ENCODE data around the gene PKHD1. TPM values are rescaled to one million over a fixed set of nuclear protein-coding genes. Genes with fewer than 3 reads are reported as not detected.

Gene PKHD1
- total RNA-seq, 1 experiment from 2014 or later, result not detected

GRCh38 chr6:51725155-51725554 is 362.3 kb downstream of the PKHD1 start:
- ChIA-PET POLR2A (no interaction called here), CTCF (interaction anchor here (1.2 kb wide), 1 partner anchor 29 kb away, joined by 3 read pairs; no protein-coding TSS in a partner anchor)
- H3K9me3 Mint-ChIP-seq (ENCODE audit: unreplicated experiment), result no peaks in the 10 kb centered on the region
- no peak overlapping the region for H3K27ac Mint-ChIP-seq (ENCODE audit: low read depth, unreplicated experiment)
- intact Hi-C loops (cut with micrococcal nuclease), result no loop called here
- no peak overlapping the region for H3K4me3 Mint-ChIP-seq (ENCODE audit: unreplicated experiment)
- no peaks in the 10 kb centered on the region for H3K27me3 Mint-ChIP-seq (ENCODE audit: insufficient read depth, unreplicated experiment)
- no peaks in the 10 kb centered on the region for H3K36me3 Mint-ChIP-seq (ENCODE audit: insufficient read depth, unreplicated experiment)
- no peak for DNase-seq (ENCODE audit: unreplicated experiment)
- H3K4me1 Mint-ChIP-seq (ENCODE audit: insufficient read depth, unreplicated experiment), result no peaks in the 10 kb centered on the region
- BruUV-seq (replicated peaks), result no TSS peak
- TF ChIP-seq CTCF (IDR thresholded peaks at IDR 0.05; ENCODE audit: unreplicated experiment), result no peak

- Mint-ChIP-seq H3K27ac (ENCODE audit: low read depth, unreplicated experiment) (no peak overlapping the region), H3K4me3 (ENCODE audit: unreplicated experiment) (no peak overlapping the region), H3K4me1 (ENCODE audit: insufficient read depth, unreplicated experiment) (no peaks in the 10 kb centered on the region), H3K27me3 (ENCODE audit: insufficient read depth, unreplicated experiment) (no peaks in the 10 kb centered on the region), H3K36me3 (ENCODE audit: insufficient read depth, unreplicated experiment) (no peaks in the 10 kb centered on the region), H3K9me3 (ENCODE audit: unreplicated experiment) (no peaks in the 10 kb centered on the region)
- DNase-seq (ENCODE audit: unreplicated experiment), result no peak
- POLR2A ChIA-PET, result no interaction called here
- CTCF ChIA-PET, result no interaction called here
- TF ChIP-seq CTCF (IDR thresholded peaks at IDR 0.05; ENCODE audit: unreplicated experiment), result no peak
- intact Hi-C loops (cut with micrococcal nuclease), result no loop called here
- BruUV-seq (replicated peaks), result no TSS peak
Measured at GRCh38 chr6:51720327-51720726, 367.1 kb downstream of the PKHD1 start.

DNA sequence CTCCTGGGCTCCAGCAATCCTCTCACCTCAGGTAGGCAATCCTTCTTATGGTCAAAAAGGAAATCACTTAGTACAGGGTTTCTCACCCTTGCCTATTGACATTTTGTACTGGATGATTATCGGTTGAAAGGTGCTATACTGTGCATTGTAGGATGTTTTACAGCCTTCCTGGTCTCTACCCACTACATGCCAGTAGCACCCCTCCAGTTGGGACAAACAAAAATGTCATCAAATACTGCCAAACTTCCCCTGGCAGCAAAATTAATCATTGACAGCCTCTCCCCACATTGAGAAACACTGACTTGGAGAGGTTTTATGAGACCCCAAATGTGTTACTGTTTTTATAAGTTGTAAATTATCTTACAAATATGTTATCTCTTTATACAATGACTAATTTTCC is 368.1 kb downstream of the PKHD1 start:
- CTCF ChIA-PET, result no interaction called here
- no peak for DNase-seq (ENCODE audit: unreplicated experiment)
- H3K4me3 Mint-ChIP-seq (ENCODE audit: unreplicated experiment), result no peak overlapping the region
- H3K36me3 Mint-ChIP-seq (ENCODE audit: insufficient read depth, unreplicated experiment), result no peaks in the 10 kb centered on the region
- POLR2A ChIA-PET, result no interaction called here
- H3K27me3 Mint-ChIP-seq (ENCODE audit: insufficient read depth, unreplicated experiment), result no peaks in the 10 kb centered on the region
- intact Hi-C loops (cut with micrococcal nuclease), result no loop called here
- no peaks in the 10 kb centered on the region for H3K4me1 Mint-ChIP-seq (ENCODE audit: insufficient read depth, unreplicated experiment)
- H3K27ac Mint-ChIP-seq (ENCODE audit: low read depth, unreplicated experiment), result no peak overlapping the region
- no peak for TF ChIP-seq CTCF (IDR thresholded peaks at IDR 0.05; ENCODE audit: unreplicated experiment)
- BruUV-seq (replicated peaks), result no TSS peak
- H3K9me3 Mint-ChIP-seq (ENCODE audit: unreplicated experiment), result no peaks in the 10 kb centered on the region

- Mint-ChIP-seq H3K9me3 (ENCODE audit: unreplicated experiment) (no peaks in the 10 kb centered on the region), H3K36me3 (ENCODE audit: insufficient read depth, unreplicated experiment) (no peaks in the 10 kb centered on the region)
- CTCF ChIA-PET, result no interaction called here
Measured at GRCh38 chr6:51718533-51718932, 368.9 kb downstream of the PKHD1 start.

More at GRCh38 chr6:51718533-51718932, 368.9 kb downstream of the PKHD1 start:
- no peak overlapping the region for H3K4me3 Mint-ChIP-seq (ENCODE audit: unreplicated experiment)
- no peak for DNase-seq (ENCODE audit: unreplicated experiment)
- no peaks in the 10 kb centered on the region for H3K27me3 Mint-ChIP-seq (ENCODE audit: insufficient read depth, unreplicated experiment)
- no peak for TF ChIP-seq CTCF (IDR thresholded peaks at IDR 0.05; ENCODE audit: unreplicated experiment)
- BruUV-seq (replicated peaks), result no TSS peak
- POLR2A ChIA-PET, result no interaction called here
- no peaks in the 10 kb centered on the region for H3K4me1 Mint-ChIP-seq (ENCODE audit: insufficient read depth, unreplicated experiment)
- no peak overlapping the region for H3K27ac Mint-ChIP-seq (ENCODE audit: low read depth, unreplicated experiment)
- intact Hi-C loops (cut with micrococcal nuclease), result no loop called here

Measured in MCF 10A (cell line).